PC-3 (cell line): ENCODE results near the gene UBE2Q1.

ENCODE experiments used
- CTCF ChIP-seq: fragments of 300-600 bp; sonication (generic); conservative IDR thresholded peaks from 2 replicates; pipeline ENCODE4 v1.5.1; 2017; ENCODE audit warnings: antibody characterized with exemption, low read depth, mild to moderate bottlenecking, low read length
- EZH2 ChIP-seq: fragments of 300-600 bp; sonication (generic); IDR thresholded peaks from one replicate; pipeline ENCODE4 v1.6.1; 2017; ENCODE audit warnings: antibody characterized with exemption, mild to moderate bottlenecking, low read length; ENCODE audit not compliant: unreplicated experiment
- EZH2phosphoT487 ChIP-seq: fragments of 300-600 bp; sonication (generic); IDR thresholded peaks from 2 replicates; pipeline ENCODE4 v1.6.1; 2018; ENCODE audit warnings: mild to moderate bottlenecking, antibody characterized with exemption, low read length, borderline replicate concordance

- TF ChIP-seq EZH2phosphoT487 = no peak
- no peak for TF ChIP-seq EZH2
- no peak for TF ChIP-seq CTCF
These were observed 5.1 kb downstream of the UBE2Q1 start for GRCh38 chr1:154553056-154554030.
